Breast epithelium (tissue), 3 donors: ENCODE measurements around the gene OR4F6.

Experiments
- CTCF ChIP-seq, 3 donors: fragments of 450-650 bp; IDR thresholded peaks; one replicate each; pipeline ENCODE4 v1.5.1; 2016 to 2017; ENCODE audit warnings: antibody characterized with exemption in 3 of 3, mild to moderate bottlenecking in 3 of 3, moderate library complexity in 3 of 3
- POLR2A ChIP-seq: fragments of 450-650 bp; IDR thresholded peaks from one replicate; pipeline ENCODE4 v1.6.1; 2016; ENCODE audit warnings: antibody characterized with exemption, mild to moderate bottlenecking, moderate library complexity

DNA sequence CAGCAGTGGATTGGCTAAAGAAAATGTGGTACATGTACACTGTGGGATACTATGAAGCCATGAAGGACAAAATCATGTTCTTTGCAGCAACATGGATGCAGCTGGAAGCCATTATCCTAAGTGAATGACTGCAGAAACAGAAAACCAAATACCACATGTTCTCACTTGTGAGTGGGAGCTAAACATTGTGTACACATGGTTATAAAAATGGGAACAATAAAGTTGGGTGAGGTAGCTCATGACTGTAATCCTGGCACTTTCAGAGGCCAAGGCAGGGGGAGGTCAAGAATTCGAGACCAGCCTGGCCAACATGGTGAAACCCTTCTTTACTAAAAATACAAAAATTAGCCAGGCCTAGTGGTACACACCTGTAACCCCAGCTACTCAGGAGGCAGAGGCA, 3.6 kb upstream of the OR4F6 start:
- no peak for TF ChIP-seq CTCF (IDR thresholded peaks at IDR 0.05)
- no peak for TF ChIP-seq POLR2A
